NCI-H2196 treated with DMSO at 0.1 percent for 48 hours (cell line): ENCODE data around the gene CNOT6.
"Not testable (repeated sequence)": the region's sequence is repeated elsewhere in the genome, so short reads cannot be mapped to it uniquely, and the experiment has no call there.

Experiments
- DNase-seq: peaks from one replicate; lab custom pipeline; 2025; ENCODE audit not compliant: unreplicated experiment; lab: John Stamatoyannopoulos, UW

The CNOT6 gene

GRCh38 chr5:180515974-180516373, 21.8 kb downstream of the CNOT6 start:
- not testable (repeated sequence) for DNase-seq

GRCh38 chr5:180516440-180516839, 22.3 kb downstream of the CNOT6 start:
- DNase-seq, result no peak

GRCh38 chr5:180519098-180519497, 24.9 kb downstream of the CNOT6 start:
- DNase-seq, result no peak

GRCh38 chr5:180521101-180521500, 26.9 kb downstream of the CNOT6 start:
- no peak for DNase-seq

- DNase-seq, result no peak
Observed at GRCh38 chr5:180521591-180521990, 27.4 kb downstream of the CNOT6 start.

- DNase-seq, result no peak
Observed at GRCh38 chr5:180522330-180522729, 28.2 kb downstream of the CNOT6 start.

- DNase-seq, result no peak
Observed at GRCh38 chr5:180523629-180524466, 29.7 kb downstream of the CNOT6 start.

GRCh38 chr5:180525399-180525798, 31.2 kb downstream of the CNOT6 start:
- DNase-seq, result no peak

- no peak for DNase-seq
Observed at GRCh38 chr5:180526269-180526668, 32.1 kb downstream of the CNOT6 start.

GRCh38 chr5:180527659-180528058, 33.5 kb downstream of the CNOT6 start:
- no peak for DNase-seq

- DNase-seq, result not testable (repeated sequence)
Observed at GRCh38 chr5:180531036-180531585, 36.9 kb downstream of the CNOT6 start.

GRCh38 chr5:180532268-180532667, 38.1 kb downstream of the CNOT6 start:
- no peak for DNase-seq

GRCh38 chr5:180533845-180534244, 39.7 kb downstream of the CNOT6 start:
- no peak for DNase-seq

- DNase-seq, result no peak
Observed at GRCh38 chr5:180535573-180535972, 41.4 kb downstream of the CNOT6 start.

GRCh38 chr5:180540050-180540694, 46.0 kb downstream of the CNOT6 start:
- no peak for DNase-seq

GRCh38 chr5:180541710-180542109, 47.5 kb downstream of the CNOT6 start:
- no peak for DNase-seq

- DNase-seq, result no peak
Observed at GRCh38 chr5:180545248-180545647, 51.1 kb downstream of the CNOT6 start.

GRCh38 chr5:180548563-180548962, 54.4 kb downstream of the CNOT6 start:
- DNase-seq, result no peak

- no peak for DNase-seq
Observed at GRCh38 chr5:180553530-180553929, 59.4 kb downstream of the CNOT6 start.

GRCh38 chr5:180555168-180555921, 61.2 kb downstream of the CNOT6 start:
- DNase-seq, result no peak

GRCh38 chr5:180557217-180557809, 63.1 kb downstream of the CNOT6 start:
- DNase-seq, result no peak
